ENCODE measurements around the gene SERPINB13.

- TF ChIP-seq POLR2AphosphoS5 (IDR thresholded peaks at IDR 0.05; ENCODE audit: borderline replicate concordance, low read depth, low read length) (no peak), EZH2 (IDR thresholded peaks at IDR 0.05) (no peak), FOXP2 (optimal IDR thresholded peaks at IDR 0.05; ENCODE audit: control extremely low read depth, extremely low read length, insufficient read depth) (no peak)
Observed at GRCh38 chr18:63613420-63613819, 26.3 kb downstream of the SERPINB13 start.

Data from SK-N-MC (cell line).